ENCODE results near the gene COMMD7.
"Not testable (repeated sequence)": the region's sequence is repeated elsewhere in the genome, so short reads cannot be mapped to it uniquely, and the experiment has no call there.

Gene COMMD7

DNA sequence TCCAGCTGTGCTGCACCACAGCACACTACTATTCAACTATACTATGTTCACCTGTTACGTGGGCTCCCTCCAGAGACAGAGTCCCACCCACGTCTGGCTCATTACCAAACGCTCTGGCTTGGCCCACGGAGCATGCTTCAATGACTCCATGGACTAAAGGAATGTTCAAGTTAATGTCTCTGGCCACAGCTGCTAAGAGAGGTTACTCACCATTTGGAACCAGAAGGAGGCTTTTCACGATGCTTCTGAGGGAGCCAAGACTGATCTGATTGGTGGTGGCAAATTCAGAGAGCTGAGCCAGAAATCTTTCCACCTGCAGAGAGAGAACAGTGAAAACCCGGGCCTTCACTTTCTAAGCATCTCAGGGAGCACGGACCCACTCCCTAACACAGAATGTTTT is 15.6 kb downstream of the COMMD7 start:
- no peak for DNase-seq

DNA sequence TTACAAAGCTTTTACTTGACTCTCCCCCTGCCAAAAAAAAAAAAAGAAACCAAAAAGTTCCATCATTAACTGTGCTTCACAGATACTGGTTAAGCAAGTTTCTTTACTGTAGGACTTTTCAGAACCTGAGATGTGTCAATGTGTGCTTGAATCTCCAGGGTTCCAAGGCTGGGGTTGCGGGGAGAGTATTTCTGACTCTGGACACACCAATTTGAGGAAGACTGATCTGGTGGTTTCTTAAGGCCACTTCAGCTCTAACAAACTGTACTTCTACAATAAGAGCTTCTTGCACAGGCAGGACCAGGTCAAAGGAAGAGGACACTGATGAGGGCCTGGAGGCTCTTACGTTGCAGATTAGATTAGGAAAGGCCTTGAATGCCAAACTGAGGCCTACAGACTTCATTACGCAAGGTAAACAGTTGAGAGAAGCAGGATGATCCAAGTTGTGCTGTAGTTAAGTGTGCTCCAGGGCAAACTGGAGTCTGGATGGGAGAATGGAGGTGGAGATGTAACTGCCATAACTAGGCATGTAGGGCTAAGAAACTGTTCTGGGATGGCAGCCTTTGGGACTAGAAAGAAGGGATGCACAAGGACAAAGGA is 24.4 kb downstream of the COMMD7 start:
- Mint-ChIP-seq H3K27me3 (no peaks in the 10 kb centered on the region), H3K9me3 (no peaks in the 10 kb centered on the region), H3K4me3 (no peak overlapping the region), H3K36me3 (peaks cover 14 to 26% of the 10 kb centered on the region in 2 donors), H3K4me1 (peaks cover 0 to 3% of the 10 kb centered on the region in 2 donors), H3K27ac (no peak overlapping the region)
- DNase-seq (no peak), ATAC-seq (replicated peaks) (no peak)

More for the DNA sequence above, 15.6 kb downstream of the COMMD7 start:
- H3K27me3 Mint-ChIP-seq: no peaks in the 10 kb centered on the region
- peaks cover 2 to 9% of the 10 kb centered on the region in 2 donors for H3K4me1 Mint-ChIP-seq
- ATAC-seq (replicated peaks): no peak
- no peak overlapping the region for H3K4me3 Mint-ChIP-seq
- H3K9me3 Mint-ChIP-seq: no peaks in the 10 kb centered on the region
- no peak overlapping the region for H3K27ac Mint-ChIP-seq
- H3K36me3 Mint-ChIP-seq: peaks cover 14 to 36% of the 10 kb centered on the region in 2 donors

DNA sequence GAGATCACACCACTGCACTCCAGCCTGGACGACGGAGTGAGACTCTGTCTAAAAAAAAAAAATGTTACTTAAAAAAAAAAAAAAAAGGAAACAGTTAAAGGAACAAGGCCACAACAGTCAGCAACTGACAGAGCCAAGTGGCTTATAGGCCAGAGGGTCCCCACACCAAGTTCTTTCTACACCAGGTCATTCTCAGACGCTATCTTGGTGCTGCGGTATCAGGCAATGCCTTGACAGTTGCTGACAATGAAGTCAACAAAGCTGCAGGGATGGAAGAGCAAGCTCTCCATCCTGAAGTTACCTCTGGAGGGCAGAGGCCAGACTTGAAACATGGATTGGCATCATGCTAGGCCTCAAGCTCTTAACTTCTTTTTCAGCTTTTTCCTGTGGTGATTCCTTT is 31.9 kb downstream of the COMMD7 start:
- Mint-ChIP-seq H3K27ac (no peak overlapping the region), H3K4me3 (no peak overlapping the region), H3K36me3 (peaks cover 12 to 20% of the 10 kb centered on the region in 2 donors), H3K27me3 (no peaks in the 10 kb centered on the region), H3K9me3 (no peaks in the 10 kb centered on the region), H3K4me1 (peaks cover 11% of the 10 kb centered on the region in 2 donors)
- DNase-seq: no peak
- ATAC-seq (replicated peaks): no peak

DNA sequence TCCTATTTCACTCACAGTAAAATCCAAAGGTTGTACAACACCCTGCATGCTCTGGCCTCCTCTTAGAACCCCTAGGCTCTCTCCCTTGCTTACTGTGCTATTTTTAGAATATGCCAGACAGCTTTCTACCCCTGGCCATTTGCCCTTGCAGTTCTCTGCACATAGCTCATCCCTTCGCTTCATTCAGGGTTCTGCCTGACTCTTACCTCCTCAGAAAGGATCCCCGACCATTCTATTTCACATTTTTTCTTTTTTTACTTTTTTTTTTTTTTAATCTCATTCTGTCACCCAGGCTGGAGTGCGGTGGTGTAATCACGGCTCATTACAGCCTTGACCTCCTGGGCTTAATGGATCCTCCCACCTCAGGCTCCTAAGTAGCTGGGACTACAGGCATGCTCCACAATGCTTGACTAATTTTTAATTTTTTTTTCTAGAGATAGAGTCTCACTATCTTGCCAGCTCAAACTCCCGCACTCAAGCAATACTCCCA is 33.6 kb downstream of the COMMD7 start:
- H3K36me3 Mint-ChIP-seq: peaks cover 17 to 23% of the 10 kb centered on the region in 2 donors
- no peak for DNase-seq
- H3K27ac Mint-ChIP-seq: peak overlapping the region; percentile 88
- no peak overlapping the region for H3K4me3 Mint-ChIP-seq
- peaks cover 11% of the 10 kb centered on the region in 2 donors for H3K4me1 Mint-ChIP-seq
- no peak for ATAC-seq (replicated peaks)
- H3K27me3 Mint-ChIP-seq: no peaks in the 10 kb centered on the region
- no peaks in the 10 kb centered on the region for H3K9me3 Mint-ChIP-seq

DNA sequence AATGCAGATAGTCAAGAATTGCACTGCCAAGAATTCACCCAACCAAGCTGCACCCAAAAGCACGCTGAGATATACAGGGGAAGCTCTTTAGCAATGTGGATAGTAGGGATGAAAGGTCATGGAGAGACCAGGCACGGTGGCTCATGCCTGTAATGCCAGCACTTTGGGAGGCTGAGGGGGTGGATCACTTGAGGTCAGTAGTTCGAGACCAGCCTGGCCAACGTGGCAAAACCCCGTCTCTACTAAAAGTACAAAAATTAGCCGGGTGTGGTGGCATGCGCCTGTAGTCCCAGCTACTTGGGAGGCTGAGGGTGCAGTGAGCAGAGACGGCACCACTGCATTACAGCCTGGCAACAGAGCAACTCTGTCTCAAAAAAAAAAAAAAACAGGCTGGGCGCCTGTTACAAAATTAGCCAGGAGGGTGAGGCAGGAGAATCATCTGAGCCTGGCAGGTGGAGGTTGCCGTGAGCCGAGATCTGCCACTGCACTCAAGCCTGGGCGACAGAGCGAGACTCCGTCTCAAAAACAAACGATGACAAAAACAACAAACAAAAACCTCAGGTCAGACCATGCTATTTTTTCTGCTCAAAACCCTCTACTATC is 34.1 kb downstream of the COMMD7 start:
- H3K36me3 Mint-ChIP-seq: peaks cover 20 to 28% of the 10 kb centered on the region in 2 donors
- not testable (repeated sequence) for H3K9me3 Mint-ChIP-seq

DNA sequence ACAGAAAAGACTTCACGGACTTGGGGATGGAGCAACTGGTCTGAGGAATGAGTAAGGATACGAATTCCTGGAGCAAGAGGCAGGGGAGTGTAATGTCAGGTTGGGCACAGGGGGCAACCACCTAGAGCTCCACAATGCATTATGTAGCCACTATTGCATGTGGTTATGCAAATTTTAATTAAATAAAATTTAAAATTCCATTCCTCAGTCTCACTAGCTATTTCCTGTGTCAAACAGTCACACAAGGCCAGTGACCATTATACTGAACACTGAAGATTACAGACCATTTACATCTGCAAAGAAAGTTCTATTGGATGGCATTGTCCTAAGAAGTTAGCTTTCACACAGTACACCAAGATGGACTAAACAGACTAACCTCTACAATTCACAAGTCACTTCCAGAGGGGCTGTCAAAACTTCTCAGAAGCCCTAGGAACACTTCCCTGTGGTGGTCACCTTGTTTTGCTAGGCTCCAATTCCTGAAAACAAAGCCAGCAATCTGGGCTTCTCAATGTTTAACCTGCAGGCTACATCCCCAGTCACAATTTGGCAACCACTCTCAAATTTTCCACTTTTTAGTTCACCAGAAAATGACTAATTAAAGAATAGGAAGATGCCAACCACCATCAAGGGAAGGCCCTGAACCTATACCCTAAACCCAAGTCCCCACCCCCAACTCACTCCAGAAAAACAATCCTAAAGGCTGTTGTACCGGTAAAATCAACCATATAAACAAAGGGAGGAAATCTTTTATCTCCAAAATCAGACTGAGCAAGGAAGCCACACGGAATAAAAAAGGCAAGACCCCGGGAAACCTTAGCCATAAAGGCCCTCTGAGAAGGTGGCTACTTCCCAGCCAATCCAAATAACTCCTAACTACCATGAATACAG is 35.3 kb downstream of the COMMD7 start:
- no peak for ATAC-seq (replicated peaks)
- Mint-ChIP-seq H3K27ac (no peak overlapping the region), H3K27me3 (no peaks in the 10 kb centered on the region), H3K4me1 (peaks cover 11% of the 10 kb centered on the region in 2 donors), H3K9me3 (no peaks in the 10 kb centered on the region), H3K36me3 (peaks cover 21 to 28% of the 10 kb centered on the region in 2 donors), H3K4me3 (no peak overlapping the region)
- DNase-seq: no peak

More for the DNA sequence above, 34.1 kb downstream of the COMMD7 start:
- ATAC-seq (replicated peaks); H3K27ac Mint-ChIP-seq; H3K27me3 Mint-ChIP-seq; DNase-seq; H3K4me3 Mint-ChIP-seq: not testable (repeated sequence)
- H3K4me1 Mint-ChIP-seq: peaks cover 11% of the 10 kb centered on the region in 2 donors

DNA sequence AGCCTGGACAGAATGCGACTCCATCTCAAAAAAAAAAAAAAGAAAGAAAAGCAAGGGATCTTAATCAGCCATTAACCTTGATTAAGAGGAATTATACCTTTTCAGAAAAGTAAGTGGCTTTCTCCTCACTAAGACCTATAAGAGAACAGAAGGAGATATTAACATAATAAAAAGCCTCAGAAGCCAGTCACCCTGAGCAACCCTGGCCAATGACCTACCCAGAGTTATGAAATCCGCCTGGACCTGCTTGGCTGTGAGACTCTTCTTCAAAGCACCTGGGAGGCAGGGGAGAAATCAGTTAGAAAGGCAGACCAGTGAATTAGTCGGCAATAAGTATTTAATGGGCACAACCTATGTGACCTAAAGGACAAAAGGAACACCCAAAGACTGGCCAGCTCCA is 36.8 kb downstream of the COMMD7 start:
- Mint-ChIP-seq H3K4me1 (peaks cover 11% of the 10 kb centered on the region in 2 donors), H3K27ac (no peak overlapping the region), H3K36me3 (peaks cover 33 to 40% of the 10 kb centered on the region in 2 donors), H3K4me3 (no peak overlapping the region), H3K9me3 (no peaks in the 10 kb centered on the region), H3K27me3 (no peaks in the 10 kb centered on the region)
- DNase-seq: no peak
- no peak for ATAC-seq (replicated peaks)

DNA sequence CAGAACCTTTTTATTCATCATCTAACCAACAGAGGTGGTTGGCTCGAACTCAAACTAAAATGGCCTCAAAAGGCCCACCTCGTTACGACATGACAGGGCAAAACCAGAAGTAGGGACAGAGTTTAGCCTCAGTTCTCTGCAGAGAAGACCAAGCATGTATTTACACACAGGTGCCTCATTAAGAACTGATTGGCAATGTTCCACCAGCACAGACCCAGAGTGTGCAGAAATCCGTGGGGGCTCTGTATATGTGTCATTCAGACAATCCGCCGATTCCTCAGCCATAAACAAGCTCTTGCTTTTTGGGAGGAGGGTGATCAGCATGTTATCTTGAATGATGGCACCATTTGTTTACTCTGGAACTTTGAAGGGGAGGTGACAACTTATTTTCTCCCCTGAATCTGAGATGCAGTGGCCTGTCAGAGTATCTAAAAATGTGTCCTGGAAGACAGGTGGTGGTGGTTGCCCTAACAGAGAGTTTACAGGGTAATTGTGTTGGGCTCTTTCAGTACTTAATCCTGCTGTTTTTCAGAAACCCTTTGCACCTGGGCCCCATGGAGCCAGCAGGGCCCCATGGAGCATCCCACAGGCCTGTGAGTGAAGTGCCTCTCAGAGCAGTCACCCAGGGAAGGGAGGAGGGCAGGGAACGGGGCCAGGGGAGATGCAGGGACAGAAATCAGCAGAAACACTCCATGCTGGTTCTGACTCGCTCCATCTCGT is 40.4 kb downstream of the COMMD7 start:
- DNase-seq: no peak
- no peak for ATAC-seq (replicated peaks)
- H3K4me1 Mint-ChIP-seq: peaks cover 0 to 2% of the 10 kb centered on the region in 2 donors
- H3K4me3 Mint-ChIP-seq: no peak overlapping the region
- no peak overlapping the region for H3K27ac Mint-ChIP-seq
- H3K36me3 Mint-ChIP-seq: peaks cover 37 to 50% of the 10 kb centered on the region in 2 donors
- no peaks in the 10 kb centered on the region for H3K9me3 Mint-ChIP-seq
- no peaks in the 10 kb centered on the region for H3K27me3 Mint-ChIP-seq

DNA sequence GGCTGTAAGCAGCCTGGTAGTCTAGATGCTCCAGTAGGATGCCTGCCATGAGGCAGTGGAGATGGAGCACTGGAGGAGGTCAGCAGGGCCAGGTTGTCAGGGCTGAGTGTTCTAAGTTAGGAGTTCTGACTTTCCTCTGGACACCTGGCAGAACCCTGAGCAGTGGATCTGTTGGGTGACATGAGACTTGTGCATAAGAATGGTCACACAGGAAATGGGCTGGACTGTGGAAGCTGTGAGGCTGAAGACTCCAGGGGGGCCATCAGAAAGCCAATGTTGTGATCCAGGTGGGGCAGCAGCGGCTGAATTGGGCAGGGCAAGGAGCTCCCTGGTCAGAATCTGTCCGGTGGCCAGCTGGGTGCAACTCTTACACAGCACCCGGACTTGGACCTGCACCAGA is 45.7 kb downstream of the COMMD7 start:
- no peak overlapping the region for H3K27ac Mint-ChIP-seq
- peaks cover 15 to 35% of the 10 kb centered on the region in 2 donors for H3K36me3 Mint-ChIP-seq
- ATAC-seq (replicated peaks) (no peak), DNase-seq (no peak)
- H3K27me3 Mint-ChIP-seq: no peaks in the 10 kb centered on the region
- no peaks in the 10 kb centered on the region for H3K9me3 Mint-ChIP-seq
- H3K4me1 Mint-ChIP-seq: peaks cover 0 to 1% of the 10 kb centered on the region in 2 donors
- no peak overlapping the region for H3K4me3 Mint-ChIP-seq

DNA sequence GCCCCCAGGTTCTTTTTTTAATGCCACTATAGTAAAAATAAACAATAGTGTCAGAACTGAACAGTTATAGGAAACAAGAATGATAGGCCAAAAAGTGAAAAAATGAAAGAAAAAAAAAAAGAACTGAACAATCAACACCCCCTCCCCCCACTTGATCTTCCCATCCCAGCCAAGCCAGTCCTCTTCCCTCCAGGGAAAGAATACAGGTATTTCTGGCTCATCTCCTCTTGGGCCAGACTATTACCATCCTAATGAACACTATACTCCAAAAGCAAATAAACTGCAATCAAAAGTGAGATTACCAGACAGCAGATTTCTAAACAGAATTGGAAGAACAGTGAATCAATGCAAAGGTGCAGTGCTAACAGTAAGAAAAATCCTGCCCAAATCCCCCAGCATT is 48.2 kb downstream of the COMMD7 start:
- no peak overlapping the region for H3K27ac Mint-ChIP-seq

DNA sequence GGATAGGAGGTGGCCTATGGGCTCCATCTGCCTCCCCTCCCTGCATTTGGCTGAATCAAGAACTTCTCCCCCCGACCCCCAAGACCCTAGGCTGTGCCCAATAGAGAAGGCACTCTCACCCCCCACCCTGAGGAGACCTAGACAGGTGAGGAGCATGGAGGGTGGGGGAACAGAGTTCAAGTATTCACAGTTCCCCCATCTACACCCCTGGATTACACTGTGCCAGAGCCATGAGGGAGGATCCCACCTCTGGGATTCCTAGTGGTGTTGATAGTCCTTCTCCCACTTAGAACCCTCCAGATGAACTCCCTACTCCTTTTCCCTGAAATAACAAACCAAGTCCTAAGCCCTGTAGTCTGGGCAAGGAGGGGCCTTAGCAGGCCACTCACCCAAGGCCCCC is 54.3 kb downstream of the COMMD7 start:
- H3K4me1 Mint-ChIP-seq; H3K4me3 Mint-ChIP-seq; H3K27ac Mint-ChIP-seq; H3K9me3 Mint-ChIP-seq; DNase-seq; H3K36me3 Mint-ChIP-seq; H3K27me3 Mint-ChIP-seq; ATAC-seq (replicated peaks): not testable (repeated sequence)

More for the DNA sequence above, 48.2 kb downstream of the COMMD7 start:
- no peaks in the 10 kb centered on the region for H3K9me3 Mint-ChIP-seq
- peaks cover 0 to 1% of the 10 kb centered on the region in 2 donors for H3K4me1 Mint-ChIP-seq
- peaks cover 6 to 22% of the 10 kb centered on the region in 2 donors for H3K36me3 Mint-ChIP-seq
- H3K27me3 Mint-ChIP-seq: no peaks in the 10 kb centered on the region
- ATAC-seq (replicated peaks) (no peak), DNase-seq (no peak)
- H3K4me3 Mint-ChIP-seq: no peak overlapping the region

DNA sequence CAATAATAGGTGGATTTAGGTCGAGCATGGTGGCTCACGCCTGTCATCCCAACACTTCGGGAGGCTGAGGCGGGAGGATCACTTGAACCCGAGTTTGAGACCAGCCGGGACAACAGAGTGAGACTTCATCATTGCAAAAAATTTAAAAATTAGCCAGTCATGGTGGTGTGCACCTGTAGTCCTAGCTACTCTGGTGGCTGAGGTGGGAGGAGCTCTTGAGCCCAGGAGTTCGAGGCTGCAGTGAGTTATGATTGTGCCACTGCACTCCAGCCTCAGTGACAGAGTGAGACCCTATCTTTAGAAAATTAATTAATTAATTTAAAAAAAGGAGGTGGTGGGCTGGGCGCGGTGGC is 56.1 kb downstream of the COMMD7 start:
- no peak overlapping the region for H3K27ac Mint-ChIP-seq
- no peak overlapping the region for H3K4me3 Mint-ChIP-seq
- no peak for DNase-seq
- no peak for ATAC-seq (replicated peaks)
- peaks cover 0 to 5% of the 10 kb centered on the region in 2 donors for H3K36me3 Mint-ChIP-seq
- H3K27me3 Mint-ChIP-seq: no peaks in the 10 kb centered on the region
- H3K9me3 Mint-ChIP-seq: peaks cover 0 to 2% of the 10 kb centered on the region in 2 donors
- peaks cover 3 to 5% of the 10 kb centered on the region in 2 donors for H3K4me1 Mint-ChIP-seq

DNA sequence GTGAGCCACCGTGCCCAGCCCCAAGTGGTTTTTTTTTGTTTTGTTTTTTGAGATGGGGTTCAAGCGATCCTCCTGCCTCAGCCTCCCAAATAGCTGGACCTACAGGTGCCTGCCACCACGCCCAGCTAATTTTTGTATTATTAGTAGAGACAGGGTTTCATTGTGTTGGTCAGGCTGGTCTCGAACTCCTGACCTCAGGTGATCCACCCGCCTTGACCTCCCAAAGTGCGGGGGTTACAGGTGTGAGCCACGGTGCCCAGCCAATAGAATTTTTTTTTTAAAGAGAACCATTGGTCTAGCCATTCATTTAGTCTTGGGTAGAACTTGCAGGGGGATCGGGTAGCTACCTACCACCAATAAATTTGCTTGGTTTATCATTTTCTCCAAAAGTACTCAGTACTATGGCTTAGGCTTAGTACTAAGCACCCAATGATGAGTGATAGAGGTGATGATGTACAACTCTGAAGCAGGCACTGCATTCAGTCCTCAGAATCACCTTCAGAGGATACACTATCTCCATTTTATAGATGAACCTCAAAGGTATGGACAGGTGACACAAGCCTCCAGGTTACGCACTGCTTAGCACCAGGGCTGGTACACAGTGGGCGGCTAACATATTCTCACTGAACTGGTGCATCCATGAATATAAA is 56.6 kb downstream of the COMMD7 start:
- H3K27ac Mint-ChIP-seq: no peak overlapping the region
- no peak for ATAC-seq (replicated peaks)
- H3K27me3 Mint-ChIP-seq: no peaks in the 10 kb centered on the region
- DNase-seq: no peak
- peaks cover 4 to 7% of the 10 kb centered on the region in 2 donors for H3K4me1 Mint-ChIP-seq
- H3K4me3 Mint-ChIP-seq: no peak overlapping the region
- H3K9me3 Mint-ChIP-seq: peaks cover 0 to 2% of the 10 kb centered on the region in 2 donors
- peaks cover 0 to 4% of the 10 kb centered on the region in 2 donors for H3K36me3 Mint-ChIP-seq

Measured in stimulated activated naive B cell treated with anti-CD40 and anti-IgM and Interleukin-4, amounts not matched to agents 10 μg/mL and 1 μg/mL and 100 μg/mL, for 72 hours (primary cell).